NCI-H2171 treated with DMSO at 0.1 percent for 48 hours (cell line): ENCODE results near the gene NEURL3.

Source experiments
- DNase-seq: peaks from one replicate; lab custom pipeline; 2025; lab: John Stamatoyannopoulos, UW

The NEURL3 gene

DNA sequence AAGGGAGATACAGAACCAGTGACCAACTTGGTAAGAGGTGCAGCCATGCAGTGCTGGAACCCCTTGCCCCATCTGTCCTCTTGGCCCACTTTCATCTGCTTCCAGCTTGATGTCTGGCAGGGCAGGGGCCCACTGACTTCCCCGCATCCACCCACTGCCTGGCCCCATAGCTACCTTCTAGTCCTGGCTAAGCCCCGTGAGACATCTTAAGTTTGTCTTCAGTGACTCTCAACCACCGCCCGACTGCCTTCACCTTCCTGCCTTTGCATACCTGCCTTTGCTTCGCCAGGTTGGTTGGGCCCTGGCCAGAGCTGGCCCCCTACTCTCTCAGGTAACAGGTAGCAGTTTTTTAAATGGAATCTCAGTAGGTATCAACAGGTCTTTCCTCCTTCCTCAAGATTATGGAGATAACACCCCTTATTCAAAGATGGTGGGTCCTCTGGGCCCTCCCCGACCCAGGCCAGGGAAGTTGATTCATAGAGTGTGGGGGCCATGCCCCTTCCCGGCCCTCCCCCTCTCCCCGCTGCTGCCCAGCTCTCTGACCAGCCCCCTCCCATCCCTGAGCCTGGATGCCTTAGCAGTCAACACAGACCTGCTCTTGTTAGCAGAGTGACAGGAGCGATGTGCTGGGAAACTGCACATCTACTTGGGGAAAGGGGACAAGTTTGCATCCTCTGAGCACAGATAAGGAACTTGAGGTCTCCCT is 34.2 kb upstream of the NEURL3 start:
- DNase-seq: no peak

DNA sequence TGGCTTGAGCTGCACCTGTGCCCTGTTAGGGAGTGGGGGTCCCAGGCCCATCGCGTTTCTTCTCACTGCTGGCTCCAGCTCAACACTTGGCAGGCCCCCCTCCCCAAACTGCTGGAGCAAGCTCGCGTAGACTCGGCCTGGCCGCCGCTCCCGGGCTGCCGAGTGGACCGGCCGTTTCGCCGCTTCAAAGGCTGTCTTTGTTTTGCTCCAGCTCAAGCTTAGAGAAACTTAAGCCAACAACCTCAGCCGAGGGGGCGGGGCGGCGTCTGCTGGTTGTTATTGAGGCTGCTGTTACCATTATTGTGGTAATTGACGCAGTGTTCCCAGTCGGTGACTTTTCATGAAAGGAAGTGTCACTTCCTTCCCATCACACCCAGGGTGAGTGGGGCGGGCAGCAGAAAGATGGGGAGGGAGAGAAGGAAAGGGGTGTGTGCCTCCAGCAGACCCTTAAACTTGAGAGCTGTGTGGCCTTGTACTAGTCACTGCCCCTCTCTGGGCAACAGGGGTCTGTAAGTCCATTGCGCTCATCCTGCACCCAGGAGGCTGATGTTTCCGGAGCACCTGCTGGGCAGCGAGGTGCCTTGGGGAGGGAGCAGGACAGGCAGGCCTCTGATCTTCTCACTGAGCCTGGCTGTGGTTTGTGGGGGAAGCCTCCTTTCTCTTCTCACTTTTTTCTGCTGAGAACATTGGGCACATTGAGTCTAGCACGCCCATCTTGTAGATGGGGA is 33.5 kb upstream of the NEURL3 start:
- no peak for DNase-seq

DNA sequence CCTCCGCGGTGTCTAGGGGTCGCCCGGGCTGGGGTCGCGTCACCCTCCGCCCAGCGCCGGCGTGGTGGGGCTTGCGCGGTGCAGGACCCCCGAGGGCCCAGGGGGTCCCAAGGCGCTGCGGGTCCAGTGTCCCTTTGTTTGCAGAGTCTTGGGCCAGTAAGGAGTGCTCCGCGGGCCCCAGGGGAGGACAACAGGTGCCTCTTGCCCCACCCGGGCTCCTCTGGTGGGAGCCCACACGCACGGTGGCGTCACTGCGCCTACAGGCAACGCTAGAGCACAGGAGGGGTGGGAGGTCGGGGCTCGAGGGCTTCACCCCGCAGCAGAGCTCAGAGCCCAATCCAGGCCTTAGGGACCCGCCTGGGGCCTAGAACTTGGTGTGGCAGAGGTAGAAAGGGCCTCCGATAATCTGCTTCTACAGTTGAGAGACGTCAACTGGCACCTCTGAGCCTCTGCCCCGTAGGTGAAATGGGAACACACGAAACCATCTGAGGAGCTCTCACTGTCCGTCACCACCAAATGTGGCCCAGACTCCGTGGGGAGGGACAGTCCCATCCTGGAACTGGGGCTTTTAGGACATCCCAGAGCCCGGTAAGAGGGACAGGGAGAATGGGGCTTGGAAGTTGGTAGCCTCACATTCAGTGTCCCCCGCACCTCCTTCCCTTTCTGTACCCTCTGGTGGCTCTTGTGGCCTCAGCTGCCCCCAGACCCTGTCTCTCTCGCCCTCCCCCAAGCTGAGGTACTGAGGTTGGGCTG is 32.8 kb upstream of the NEURL3 start:
- DNase-seq: no peak

DNA sequence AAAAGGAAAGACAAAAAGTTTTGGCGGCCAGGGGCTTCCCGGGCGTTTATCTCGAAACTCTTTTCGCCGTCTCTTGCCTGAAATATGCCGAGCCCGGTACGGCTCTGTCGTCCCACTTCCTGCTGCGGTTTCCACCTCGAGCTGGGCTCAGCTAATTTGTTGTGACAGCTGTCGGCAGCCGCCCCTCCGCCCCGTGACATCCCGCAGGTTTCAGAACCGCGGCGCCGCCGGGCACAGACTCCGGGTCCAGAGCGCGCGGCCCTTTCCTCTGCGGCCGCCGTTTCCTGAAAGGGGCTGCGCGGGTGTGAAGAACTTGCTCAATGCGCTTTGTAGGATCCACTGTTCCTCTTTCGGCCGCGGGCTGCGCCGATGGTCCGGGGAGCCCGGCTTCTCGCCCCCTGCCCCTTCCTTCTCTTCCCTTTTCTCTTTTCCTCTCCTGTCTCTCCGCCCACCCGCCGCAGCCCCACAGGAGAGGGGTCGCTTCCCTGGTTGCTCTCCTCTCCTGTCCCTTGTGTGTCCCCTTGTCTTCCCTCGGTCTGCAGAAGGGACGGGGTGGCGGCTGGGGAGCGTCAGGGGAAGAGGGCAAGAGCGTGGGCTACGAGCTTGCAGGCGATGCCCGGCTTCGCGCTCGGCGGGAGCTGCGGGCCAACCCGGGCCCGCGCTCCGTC is 32.0 kb upstream of the NEURL3 start:
- DNase-seq: no peak

DNA sequence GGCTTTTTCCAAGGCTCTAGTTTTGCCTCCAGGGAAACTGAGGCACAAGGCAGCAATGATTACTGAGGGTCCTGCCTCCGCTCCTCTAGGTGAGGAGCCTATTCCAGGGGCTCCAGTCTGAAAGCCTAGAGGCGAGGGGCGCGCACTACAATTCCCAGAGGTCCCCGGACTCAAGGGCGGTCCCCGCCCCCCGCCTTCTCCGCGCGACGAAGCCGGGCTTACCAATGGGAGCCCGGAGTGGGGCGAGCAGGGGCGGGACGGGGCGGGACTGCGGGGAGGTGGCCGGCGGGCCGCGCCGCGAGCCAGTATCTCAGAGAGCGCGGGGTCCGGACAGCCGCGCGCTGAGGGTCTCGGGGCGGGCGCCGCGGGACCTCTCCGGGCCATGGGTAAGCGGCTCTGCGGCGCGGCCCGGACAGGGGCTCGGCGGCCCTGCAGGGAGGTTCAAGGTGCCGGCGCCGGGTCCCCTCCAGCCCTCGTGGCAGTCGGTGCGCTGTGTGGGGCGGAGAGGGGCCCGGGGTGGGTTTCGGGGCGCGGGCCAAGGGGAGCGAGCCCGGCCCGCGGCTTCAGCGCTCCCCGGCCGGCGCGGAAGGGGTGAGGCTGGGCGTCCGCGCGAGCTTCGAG is 31.4 kb upstream of the NEURL3 start, which contains the start of gene ARID5A:
Gene ARID5A (plus strand): TSS at position 308 of the 621 bp plus-strand sequence. CDS start 75 bp downstream, at position 383.
- DNase-seq: peak; percentile 86

DNA sequence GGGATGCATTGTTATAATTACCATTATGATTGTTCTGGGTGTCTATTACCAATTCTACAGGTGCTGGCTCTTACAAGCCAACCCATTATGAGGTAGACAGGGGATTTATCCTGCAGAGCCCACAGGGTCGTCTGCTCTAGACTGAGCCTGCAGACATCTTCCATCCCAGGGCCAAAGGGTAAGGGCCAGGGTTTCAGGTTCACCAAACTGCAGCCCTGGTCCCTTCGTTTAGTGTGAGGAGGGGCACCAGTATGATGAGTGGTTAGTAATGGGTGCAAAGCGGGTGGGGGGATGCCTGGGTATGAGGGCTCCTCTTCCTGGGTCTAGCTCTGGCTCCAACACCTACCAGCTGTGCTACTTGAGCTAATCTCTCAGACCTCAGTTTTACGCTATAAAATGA is 30.2 kb upstream of the NEURL3 start:
- no peak for DNase-seq

DNA sequence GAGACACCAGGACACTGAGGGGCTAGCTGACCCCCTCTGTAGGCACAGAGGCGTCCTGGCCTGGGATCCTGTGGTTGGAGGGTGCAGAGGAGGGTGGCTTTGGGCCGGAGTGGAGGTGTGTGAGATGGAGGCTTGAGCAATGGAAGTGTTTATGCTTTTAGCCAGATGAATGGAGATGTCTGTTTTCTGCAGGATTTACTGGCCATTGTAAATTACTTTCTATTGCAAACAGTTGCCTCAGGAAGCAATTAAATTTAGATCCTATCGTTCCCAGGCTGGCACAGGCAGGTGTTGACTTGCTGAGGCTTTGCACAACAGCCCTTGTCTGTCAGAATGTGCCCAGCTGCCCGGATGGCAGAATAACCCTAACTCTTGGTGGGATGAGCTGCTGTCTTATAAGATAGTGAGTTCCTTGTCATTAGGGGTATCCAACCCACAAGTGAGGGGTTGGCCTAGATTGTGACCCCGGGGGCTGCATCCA is 29.6 kb upstream of the NEURL3 start:
- peak; percentile 10 for DNase-seq

DNA sequence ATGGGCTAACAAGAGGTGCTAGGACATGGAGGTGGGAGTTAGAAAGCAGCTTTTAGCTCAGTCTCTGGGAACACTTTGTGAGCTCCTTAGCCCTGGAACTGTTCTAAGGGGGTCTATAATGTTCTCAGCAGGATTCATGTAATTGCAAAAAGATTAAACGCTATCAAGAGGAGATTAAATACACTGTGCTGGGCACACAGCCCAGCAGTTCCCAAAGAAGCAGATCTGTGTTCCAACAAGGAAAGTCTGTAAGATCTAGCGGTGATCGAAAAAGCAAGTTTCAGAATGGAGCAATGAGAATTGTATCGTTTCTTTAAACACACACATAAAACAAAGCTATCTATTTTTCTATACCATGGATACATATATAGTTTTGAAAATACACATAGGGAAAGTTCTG is 29.0 kb upstream of the NEURL3 start:
- DNase-seq: no peak

DNA sequence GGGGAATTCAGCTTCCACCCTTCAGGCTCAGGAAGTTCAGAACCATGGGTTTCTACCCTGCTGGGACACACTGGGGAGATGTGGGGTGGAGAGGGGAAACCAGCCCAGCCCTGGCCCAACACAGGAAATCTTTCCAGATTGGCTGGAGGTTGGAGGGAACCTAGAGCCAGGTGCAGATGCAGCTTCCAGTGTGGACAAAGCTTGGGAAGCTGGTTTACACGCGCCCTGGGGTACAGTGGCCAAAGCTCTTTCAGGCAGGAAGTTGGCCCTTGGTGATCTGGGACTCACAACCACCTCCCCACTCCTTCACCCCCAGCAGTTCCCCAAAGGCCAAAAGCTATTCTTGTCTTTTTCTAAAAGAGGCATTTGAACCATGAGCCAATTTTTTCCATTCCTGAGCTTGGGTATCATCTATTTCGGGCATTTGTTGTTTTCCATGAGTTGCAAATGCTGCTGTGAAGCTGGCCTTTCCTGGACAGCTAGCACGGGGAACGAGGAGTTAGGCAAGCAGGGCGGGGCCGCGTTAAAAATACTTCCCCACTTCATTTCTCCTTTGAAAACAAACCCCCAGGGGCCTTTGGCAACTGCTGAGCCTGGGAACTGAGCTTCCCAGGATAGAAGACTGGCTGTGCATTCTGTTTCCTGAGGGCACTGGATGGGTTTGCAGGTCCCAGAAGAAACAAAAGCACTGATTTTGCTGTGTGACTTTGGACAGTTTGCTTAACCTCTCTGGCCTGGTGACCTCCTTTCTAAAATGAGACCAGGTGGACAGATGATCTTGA is 28.3 kb upstream of the NEURL3 start:
- DNase-seq: no peak

DNA sequence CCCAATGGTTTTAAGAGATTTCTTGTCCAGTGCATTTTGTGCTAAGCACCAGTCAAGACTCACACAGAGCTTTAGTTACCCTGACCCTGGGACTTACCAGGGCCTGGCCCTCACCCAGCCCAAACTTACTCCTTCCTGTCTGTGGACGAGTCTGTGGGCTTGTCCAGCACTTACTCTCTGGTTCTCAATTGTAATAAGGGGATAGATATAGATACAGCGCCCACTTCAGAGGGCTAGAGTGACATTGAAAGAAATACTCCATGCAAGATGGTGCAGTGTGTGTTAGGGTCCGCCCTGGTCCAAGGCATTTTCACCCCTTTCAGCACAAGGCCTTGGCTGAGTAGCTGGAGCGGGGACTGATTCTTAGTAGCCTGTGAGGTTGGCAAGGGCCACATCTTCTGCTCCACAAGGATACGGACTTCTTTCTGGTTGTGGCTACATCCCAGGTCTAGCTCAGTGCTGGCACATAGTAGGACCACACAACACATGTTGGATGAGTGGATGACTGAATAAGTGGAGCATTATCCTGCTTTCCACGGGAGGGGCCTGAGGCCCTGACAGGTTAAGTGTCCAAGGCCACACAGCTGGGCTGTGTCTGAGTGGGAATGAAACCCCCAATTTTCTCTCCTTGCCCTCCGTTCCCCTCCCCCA is 27.6 kb upstream of the NEURL3 start:
- no peak for DNase-seq

DNA sequence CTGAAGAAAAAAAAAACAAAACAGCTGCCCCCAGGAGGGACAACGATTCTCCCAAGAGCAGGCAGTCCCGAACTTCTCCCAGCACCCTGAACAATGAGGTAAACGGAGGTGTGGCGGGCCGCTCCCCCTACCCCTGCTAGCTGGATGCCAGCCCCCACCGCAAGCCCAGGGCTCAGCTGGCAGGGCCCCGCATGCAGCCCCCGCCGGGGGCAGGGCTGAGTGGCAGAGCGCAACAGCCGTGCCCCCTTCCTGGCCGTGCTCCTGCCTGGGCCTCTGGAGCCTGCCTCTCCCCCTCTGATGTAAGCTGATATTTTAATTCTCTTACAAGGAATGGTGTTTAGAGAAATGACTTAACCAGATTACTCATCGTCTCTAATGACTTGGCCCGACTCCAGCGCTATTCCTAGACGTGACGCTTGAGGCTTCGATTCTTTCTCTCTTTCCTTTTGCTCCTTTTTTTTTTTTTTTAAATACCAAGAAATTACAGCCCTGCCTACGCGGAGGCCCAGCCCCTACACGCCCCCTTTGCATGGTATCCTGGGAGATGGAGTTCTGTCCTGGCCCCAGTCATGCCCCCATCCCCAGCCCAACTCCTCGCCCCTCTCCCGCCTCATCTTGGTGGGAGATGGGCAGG is 26.8 kb upstream of the NEURL3 start:
- DNase-seq: peak; percentile 100

DNA sequence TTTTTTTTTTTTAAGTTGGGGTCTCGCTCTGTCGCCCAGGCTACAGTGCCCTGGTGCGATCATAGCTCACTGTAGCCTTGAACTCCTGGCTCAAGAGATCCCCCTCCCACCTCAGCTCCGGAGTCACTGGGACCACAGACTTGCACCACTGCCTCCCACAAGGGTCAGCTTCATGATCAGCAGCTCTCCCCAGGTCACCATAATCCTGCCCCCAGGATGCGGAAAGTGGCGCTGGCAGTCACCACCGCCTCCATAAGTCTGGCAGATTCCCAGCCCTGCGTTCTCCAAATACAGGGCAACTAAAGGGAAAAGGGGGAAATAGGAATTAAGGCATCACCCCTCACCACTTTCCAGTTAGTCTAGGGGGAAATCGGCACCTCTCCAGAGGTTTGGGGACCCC is 26.2 kb upstream of the NEURL3 start:
- no peak for DNase-seq

DNA sequence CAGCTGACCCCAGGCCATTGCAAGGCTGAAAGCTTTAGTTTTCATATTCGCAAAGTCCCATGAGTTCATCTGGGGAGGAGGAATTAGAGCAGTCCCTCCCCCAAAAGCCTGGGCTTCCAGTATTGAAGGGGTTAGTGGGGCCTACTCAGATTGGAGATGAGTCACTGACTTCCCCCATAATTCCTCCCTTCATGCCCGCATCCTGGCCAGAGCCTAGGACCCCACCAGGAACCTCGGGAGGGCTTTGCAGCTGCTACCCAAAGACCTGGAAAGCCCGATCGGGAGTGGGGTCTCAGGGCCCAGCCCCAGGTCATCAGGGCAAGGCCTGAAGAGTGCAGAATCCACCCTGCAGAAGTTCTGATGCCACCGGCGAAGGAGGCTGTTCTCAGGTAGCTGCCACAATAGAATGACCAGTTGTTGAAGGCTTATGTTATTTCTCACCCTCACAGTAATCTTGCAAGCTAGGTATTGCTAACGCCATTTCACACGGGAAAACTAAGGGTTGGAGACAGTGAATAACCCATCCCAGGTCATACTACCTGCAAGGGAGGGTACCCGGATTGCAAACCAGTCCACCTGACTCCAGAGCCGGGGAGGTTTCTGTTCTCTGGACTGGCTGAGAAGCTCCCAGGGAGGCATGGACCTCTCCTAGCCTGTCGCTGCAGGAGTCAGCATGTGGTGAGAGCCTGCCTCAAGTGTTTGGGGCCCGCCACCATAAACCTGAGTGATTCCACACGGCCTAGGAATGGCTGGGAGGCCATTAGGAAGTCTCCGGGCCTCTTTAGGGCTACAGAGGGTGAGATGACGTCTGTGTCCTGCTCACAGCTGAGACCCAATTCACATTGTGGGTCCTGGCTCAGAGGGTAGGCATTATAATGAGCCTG is 25.6 kb upstream of the NEURL3 start:
- no peak for DNase-seq

DNA sequence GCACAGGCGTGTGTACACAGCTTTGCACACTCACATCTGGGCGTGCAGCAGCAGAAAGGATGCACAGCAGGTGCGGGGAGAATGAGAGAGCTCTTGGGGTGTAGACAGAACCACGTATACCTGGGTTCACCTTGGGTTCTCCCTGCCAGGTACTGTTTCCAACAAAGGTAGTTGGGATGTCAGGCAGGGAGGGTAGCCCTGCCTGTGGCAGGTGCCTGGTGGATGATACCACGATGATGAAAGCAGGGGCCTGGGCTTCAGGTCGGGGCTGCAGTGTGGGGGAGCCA is 24.9 kb upstream of the NEURL3 start:
- no peak for DNase-seq

DNA sequence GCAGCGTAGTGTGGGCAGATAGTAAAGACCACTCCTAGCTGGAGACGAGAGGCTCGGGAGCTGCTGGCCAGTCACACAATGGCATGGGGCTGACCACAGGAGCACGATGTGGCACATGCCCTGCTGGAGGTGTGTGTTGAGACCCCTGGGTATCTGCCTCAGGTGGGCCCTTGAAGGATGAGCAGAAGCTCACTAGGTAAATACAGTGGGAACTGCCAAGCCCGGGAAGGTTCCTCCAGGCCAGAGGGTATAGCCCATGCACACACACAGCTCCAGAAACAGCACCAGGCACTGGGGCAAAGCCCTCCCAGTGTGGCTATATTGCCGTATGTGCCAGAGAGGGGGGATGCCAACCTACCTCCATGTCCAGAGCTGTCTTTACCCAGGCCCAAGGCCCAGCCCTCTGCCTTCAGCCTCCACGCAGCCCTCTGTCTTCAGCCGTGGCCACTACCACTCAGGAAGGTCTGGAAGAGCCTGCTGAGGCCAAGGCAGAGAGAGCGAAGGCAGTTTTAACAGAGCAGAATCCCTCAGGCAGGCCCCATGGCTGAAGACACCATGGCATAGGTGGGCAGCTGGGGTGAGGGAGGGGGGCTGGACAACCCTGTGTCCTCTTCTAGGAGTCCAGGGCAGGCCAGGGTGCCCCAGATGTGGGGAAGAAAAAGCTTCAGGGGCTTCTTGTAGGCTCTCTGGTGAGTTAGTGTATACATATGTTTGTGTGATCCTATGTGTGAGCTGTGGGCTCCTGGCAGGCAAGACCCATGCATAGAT is 24.4 kb upstream of the NEURL3 start:
- DNase-seq: no peak

DNA sequence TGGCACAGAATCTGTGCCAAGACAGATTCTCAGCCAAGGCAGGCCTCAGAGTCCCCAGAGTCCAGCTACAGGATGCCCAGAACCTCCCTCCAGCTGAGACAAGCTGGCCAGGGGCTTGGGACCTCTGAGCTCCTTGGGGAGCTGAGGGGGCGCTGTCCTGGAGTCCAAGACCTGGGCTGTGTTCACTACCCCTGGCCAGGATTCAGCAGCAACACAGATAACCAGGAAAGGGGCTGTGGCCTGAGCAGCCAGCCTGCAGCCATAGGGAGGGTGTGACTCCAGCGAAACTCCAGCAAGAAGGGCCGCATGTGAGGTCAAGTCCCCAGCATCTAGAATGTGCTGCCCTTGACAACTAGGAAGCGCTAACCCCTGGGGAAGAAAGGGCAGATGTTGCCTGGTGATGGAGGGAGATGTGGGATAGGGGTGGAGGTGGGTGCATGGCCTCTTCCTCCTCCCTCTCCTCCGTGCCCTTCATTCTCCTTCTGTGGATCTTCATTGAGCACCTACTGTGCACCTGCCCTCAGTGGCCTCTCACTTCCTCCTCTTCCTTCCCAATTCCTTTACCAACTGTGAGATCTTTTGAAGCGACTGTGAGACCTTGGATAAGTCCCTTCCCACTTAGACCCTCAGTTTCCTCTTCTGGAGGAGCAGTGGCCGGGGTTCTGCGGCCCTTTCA is 23.7 kb upstream of the NEURL3 start:
- no peak for DNase-seq

DNA sequence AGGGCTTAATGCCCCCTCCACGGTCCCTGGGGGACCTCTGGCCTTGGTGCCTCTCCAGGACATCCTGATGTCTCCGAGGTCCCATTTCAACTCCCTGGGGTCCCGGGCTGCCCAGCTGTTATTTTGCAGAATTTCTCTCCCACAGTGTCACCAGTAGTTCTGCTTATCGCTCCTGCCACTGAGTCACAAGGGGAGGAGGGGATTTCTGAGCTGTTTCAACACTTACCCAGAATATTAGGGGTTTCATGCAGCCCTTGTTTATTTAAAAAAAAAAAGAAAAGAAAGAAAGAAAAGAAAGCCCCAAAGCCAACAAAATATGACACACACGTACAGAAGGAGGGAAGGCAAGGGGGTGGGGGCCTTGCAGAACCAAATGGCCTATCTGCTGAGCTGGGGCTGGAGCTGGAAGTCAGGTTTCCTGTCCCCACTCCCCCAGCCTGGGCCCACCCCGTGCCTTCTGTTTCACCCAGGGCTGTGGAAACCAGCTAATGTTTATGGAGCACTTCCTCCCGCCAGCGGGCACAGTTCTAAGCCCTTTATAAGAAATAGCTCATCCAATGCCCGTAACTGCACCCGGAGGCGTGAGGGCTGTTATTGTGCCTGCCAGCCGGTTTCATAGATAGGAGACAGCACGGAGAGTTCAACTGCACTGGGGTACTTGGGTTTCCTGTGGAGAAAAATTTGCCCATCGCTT is 23.0 kb upstream of the NEURL3 start:
- DNase-seq: peak; percentile 23
